ENCODE measurements around the gene CD63. TPM values are rescaled to one million over a fixed set of nuclear protein-coding genes. Genes with fewer than 3 reads are reported as not detected.
A peak's percentile ranks its signal among the peaks of the same experiment; 100 is the strongest.

CD63 gene
- total and polyA plus RNA-seq, 7 experiments from 2014 or later, result 43.2 to 216 (median 68.7) TPM

DNA sequence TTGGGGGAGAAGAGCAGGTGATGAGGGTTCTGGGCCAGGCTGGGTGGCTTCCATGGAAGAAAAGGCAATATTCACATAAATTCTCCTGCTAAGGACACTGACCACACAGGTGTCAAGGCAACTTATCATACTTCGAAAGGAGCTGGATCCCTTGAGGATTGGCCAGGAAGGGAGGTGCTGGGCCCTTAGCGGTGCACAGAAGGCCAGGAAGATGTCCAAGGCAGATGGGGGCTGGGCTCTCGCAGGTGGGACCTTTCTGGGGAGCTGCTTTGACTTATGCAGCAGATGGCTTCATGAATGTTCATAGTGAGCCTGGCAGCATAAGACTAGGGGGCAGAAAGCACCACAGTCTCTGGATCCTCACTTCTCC is 3.9 kb downstream of the CD63 start:
- peaks cover 0 to 12% (median 0%) of the 10 kb centered on the region in 5 donors for H3K36me3 Mint-ChIP-seq
- no peaks in the 10 kb centered on the region for H3K27me3 Mint-ChIP-seq
- Histone ChIP-seq H3K27ac (ENCODE audit: low read depth, low read length) (no peak overlapping the region), H3K4me3 (ENCODE audit: low read length) (no peak overlapping the region), H3K4me1 (ENCODE audit: control insufficient read depth in 2 of 2, insufficient read depth in 2 of 2, low read length in 2 of 2) (peaks cover 13 to 14% of the 10 kb centered on the region in 2 donors), H3K27me3 (ENCODE audit: control insufficient read depth in 2 of 2, insufficient read depth in 2 of 2, low read length in 2 of 2) (no peaks in the 10 kb centered on the region), H3K36me3 (ENCODE audit: control insufficient read depth in 2 of 3, insufficient read depth in 3 of 3, low read length in 3 of 3) (peaks cover 0 to 7% (median 4%) of the 10 kb centered on the region in 3 experiments), H3K9me3 (ENCODE audit: control insufficient read depth in 2 of 3, low read length in 3 of 3) (no peaks in the 10 kb centered on the region)
- intact Hi-C loops (cut with micrococcal nuclease), result loop anchor here (1.0 kb wide), 1 partner anchor 12 kb away; no protein-coding TSS in a partner anchor
- CTCF ChIA-PET, result interaction anchor here (0.7 to 3.7 kb wide), 5 partner anchors 9 to 230 kb away, joined by 3 to 44 read pairs (median 4); partner anchors contain the start of genes ORMDL2 and SARNP
- H3K4me1 Mint-ChIP-seq, result peaks cover 23 to 39% (median 30%) of the 10 kb centered on the region in 7 donors
- no peaks in the 10 kb centered on the region for H3K9me3 Mint-ChIP-seq
- POLR2A ChIA-PET, result interaction anchor here (1.4 to 4.1 kb wide), 3 partner anchors 9 to 93 kb away, joined by 5 to 29 read pairs (median 8); partner anchors contain the start of genes BLOC1S1, ORMDL2 and SARNP
- H3K27ac Mint-ChIP-seq, result peak overlapping the region; percentile 9 to 80 (median 64)
- DNase-seq (no peak), ATAC-seq (no peak)
- peak overlapping the region in 1 of 10 donors; percentile 6 for H3K4me3 Mint-ChIP-seq

DNA sequence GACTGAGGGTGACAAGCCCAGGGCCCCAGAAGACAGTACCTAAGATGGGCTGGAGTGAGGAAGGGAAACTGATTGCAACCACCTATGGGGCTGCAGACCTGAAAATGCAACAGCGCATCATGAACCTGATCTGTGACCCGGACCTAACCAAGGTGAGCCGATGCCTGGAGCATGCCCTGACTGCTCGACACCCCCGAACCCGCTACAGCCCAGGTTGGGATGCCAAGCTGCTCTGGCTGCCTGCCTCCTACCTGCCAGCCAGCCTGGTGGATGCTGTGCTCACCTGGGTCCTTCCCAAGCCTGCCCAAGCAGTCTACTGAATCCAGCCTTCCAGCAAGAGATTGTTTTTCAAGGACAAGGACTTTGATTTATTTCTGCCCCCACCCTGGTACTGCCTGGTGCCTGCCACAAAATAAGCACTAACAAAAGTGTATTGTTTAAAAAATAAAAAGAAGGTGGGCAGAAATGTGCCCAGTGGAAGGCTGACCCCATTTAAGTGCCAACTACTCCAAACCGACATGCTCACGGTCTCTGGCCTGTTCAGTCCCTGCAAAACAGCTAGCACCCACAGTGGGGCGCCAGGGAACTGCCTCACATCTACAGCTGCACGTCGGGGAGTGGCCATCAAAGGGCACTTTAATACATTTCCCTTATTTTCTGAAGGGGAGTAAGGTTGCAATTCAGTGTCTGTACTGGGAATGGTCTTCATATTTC is 4.4 kb downstream of the CD63 start:
- peaks cover 0 to 13% (median 0%) of the 10 kb centered on the region in 5 donors for H3K36me3 Mint-ChIP-seq
- intact Hi-C loops (cut with micrococcal nuclease), result loop anchor here (1.0 kb wide), 1 partner anchor 13 kb away; no protein-coding TSS in a partner anchor
- no peaks in the 10 kb centered on the region for H3K27me3 Mint-ChIP-seq
- Histone ChIP-seq H3K9me3 (ENCODE audit: control insufficient read depth in 2 of 3, low read length in 3 of 3) (no peaks in the 10 kb centered on the region), H3K4me3 (ENCODE audit: low read length) (no peak overlapping the region), H3K27ac (ENCODE audit: low read depth, low read length) (peak overlapping the region; percentile 6), H3K4me1 (ENCODE audit: control insufficient read depth in 2 of 2, insufficient read depth in 2 of 2, low read length in 2 of 2) (peaks cover 11 to 14% of the 10 kb centered on the region in 2 donors), H3K36me3 (ENCODE audit: control insufficient read depth in 2 of 3, insufficient read depth in 3 of 3, low read length in 3 of 3) (peaks cover 0 to 13% (median 4%) of the 10 kb centered on the region in 3 experiments), H3K27me3 (ENCODE audit: control insufficient read depth in 2 of 2, insufficient read depth in 2 of 2, low read length in 2 of 2) (no peaks in the 10 kb centered on the region)
- peaks cover 18 to 33% (median 27%) of the 10 kb centered on the region in 7 donors for H3K4me1 Mint-ChIP-seq
- ATAC-seq, result peak; percentile 63
- POLR2A ChIA-PET, result interaction anchor here (1.4 to 4.1 kb wide), 3 partner anchors 8 to 94 kb away, joined by 5 to 29 read pairs (median 8); partner anchors contain the start of genes BLOC1S1, ORMDL2 and SARNP
- CTCF ChIA-PET, result interaction anchor here (0.5 to 3.7 kb wide), 7 partner anchors 10 to 231 kb away, joined by 3 to 44 read pairs (median 4); partner anchors contain the start of genes ORMDL2 and SARNP
- H3K27ac Mint-ChIP-seq, result peak overlapping the region; percentile 9 to 80 (median 64)
- no peaks in the 10 kb centered on the region for H3K9me3 Mint-ChIP-seq
- peak; percentile 33 to 64 (median 59) for DNase-seq
- H3K4me3 Mint-ChIP-seq, result peak overlapping the region in 1 of 10 donors; percentile 6

DNA sequence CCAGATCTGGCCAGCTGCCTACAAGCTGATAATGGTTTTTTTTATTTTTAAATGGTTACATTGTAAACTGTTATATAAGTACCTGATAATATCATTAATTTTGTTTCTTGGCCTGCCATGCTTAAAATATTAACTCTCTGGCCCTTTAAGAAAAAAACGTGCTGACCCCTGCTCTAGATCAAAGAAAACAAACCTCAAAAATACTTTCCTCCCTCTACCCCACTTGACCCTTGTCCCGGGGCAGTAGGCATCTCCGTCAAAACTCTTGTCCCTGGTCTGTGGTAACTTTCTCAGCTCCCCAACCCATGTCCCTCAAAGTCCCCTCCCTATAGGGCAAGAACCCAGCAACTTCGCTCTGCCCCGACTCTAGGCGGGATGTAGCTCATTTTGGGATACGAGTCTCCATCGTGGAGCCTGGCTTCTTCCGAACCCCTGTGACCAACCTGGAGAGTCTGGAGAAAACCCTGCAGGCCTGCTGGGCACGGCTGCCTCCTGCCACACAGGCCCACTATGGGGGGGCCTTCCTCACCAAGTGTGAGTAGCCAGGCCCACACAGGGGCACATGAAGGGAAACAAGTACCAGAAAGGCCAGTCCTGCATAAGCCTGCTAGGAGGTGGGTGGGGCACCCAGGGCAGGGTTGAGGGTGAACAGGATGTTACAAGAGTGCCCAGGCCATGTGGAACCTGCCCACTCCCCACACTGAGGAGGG is 5.1 kb downstream of the CD63 start:
- H3K27me3 Mint-ChIP-seq, result no peaks in the 10 kb centered on the region
- no peak overlapping the region for H3K4me3 ChIP-seq (ENCODE audit: low read length)
- no peaks in the 10 kb centered on the region for H3K9me3 ChIP-seq (ENCODE audit: control insufficient read depth in 2 of 3, low read length in 3 of 3)
- POLR2A ChIA-PET, result interaction anchor here (1.1 to 4.1 kb wide), 4 partner anchors 12 to 207 kb away, joined by 5 to 29 read pairs (median 6); partner anchors contain the start of genes DGKA, ORMDL2 and SARNP
- intact Hi-C loops (cut with micrococcal nuclease), result loop anchor here (1.0 kb wide), 1 partner anchor 14 kb away; no protein-coding TSS in a partner anchor
- no peaks in the 10 kb centered on the region for H3K27me3 ChIP-seq (ENCODE audit: control insufficient read depth in 2 of 2, insufficient read depth in 2 of 2, low read length in 2 of 2)
- DNase-seq, result no peak
- peaks cover 11 to 14% of the 10 kb centered on the region in 2 donors for H3K4me1 ChIP-seq (ENCODE audit: control insufficient read depth in 2 of 2, insufficient read depth in 2 of 2, low read length in 2 of 2)
- H3K27ac ChIP-seq (ENCODE audit: low read depth, low read length), result no peak overlapping the region
- no peaks in the 10 kb centered on the region for H3K9me3 Mint-ChIP-seq
- H3K27ac Mint-ChIP-seq, result peak overlapping the region in 2 of 9 donors; percentile 55 to 70
- CTCF ChIA-PET, result interaction anchor here (0.5 to 3.7 kb wide), 3 partner anchors 10 to 71 kb away, joined by 3 to 44 read pairs (median 9); no protein-coding TSS in a partner anchor
- peaks cover 0 to 14% (median 5%) of the 10 kb centered on the region in 3 experiments for H3K36me3 ChIP-seq (ENCODE audit: control insufficient read depth in 2 of 3, insufficient read depth in 3 of 3, low read length in 3 of 3)
- H3K4me1 Mint-ChIP-seq, result peaks cover 18 to 35% (median 28%) of the 10 kb centered on the region in 7 donors
- no peak for ATAC-seq
- H3K4me3 Mint-ChIP-seq, result no peak overlapping the region
- peaks cover 0 to 13% (median 0%) of the 10 kb centered on the region in 5 donors for H3K36me3 Mint-ChIP-seq

DNA sequence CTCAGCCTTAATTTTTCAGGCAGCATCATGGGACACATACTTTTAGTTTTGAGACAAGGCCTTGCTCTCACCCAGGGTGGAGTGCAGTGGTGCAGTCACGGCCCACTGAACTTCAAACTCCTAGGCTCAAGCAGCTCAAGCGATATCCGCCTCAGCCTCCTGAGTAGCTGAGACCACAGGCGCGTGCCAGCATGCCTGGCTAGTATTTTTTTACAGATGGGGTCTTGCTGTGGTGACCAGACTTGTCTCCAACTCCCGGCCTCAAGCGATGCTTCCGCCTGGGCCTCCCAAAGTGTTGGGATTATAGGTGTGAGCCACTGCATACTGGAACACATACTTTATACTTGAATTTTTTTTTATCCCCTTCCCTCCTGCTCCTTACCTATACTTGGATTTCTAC is 5.9 kb downstream of the CD63 start:
- Histone ChIP-seq H3K4me1 (ENCODE audit: control insufficient read depth in 2 of 2, insufficient read depth in 2 of 2, low read length in 2 of 2) (peaks cover 9 to 14% of the 10 kb centered on the region in 2 donors), H3K36me3 (ENCODE audit: control insufficient read depth in 2 of 3, insufficient read depth in 3 of 3, low read length in 3 of 3) (peaks cover 0 to 14% (median 7%) of the 10 kb centered on the region in 3 experiments), H3K27me3 (ENCODE audit: control insufficient read depth in 2 of 2, insufficient read depth in 2 of 2, low read length in 2 of 2) (no peaks in the 10 kb centered on the region), H3K9me3 (ENCODE audit: control insufficient read depth in 2 of 3, low read length in 3 of 3) (no peaks in the 10 kb centered on the region), H3K27ac (ENCODE audit: low read depth, low read length) (no peak overlapping the region), H3K4me3 (ENCODE audit: low read length) (no peak overlapping the region)
- CTCF ChIA-PET, result interaction anchor here (1.2 to 3.7 kb wide), 2 partner anchors 11 to 15 kb away, joined by 4 to 44 read pairs; no protein-coding TSS in a partner anchor
- ATAC-seq (no peak), DNase-seq (no peak)
- Mint-ChIP-seq H3K27ac (no peak overlapping the region), H3K4me3 (no peak overlapping the region), H3K27me3 (no peaks in the 10 kb centered on the region), H3K4me1 (peaks cover 18 to 42% (median 34%) of the 10 kb centered on the region in 7 donors), H3K9me3 (no peaks in the 10 kb centered on the region), H3K36me3 (peaks cover 0 to 13% (median 0%) of the 10 kb centered on the region in 5 donors)
- POLR2A ChIA-PET, result interaction anchor here (1.1 to 4.1 kb wide), 4 partner anchors 11 to 299 kb away, joined by 3 to 29 read pairs (median 6); partner anchors contain the start of gene DGKA
- intact Hi-C loops (cut with micrococcal nuclease), result no loop called here

DNA sequence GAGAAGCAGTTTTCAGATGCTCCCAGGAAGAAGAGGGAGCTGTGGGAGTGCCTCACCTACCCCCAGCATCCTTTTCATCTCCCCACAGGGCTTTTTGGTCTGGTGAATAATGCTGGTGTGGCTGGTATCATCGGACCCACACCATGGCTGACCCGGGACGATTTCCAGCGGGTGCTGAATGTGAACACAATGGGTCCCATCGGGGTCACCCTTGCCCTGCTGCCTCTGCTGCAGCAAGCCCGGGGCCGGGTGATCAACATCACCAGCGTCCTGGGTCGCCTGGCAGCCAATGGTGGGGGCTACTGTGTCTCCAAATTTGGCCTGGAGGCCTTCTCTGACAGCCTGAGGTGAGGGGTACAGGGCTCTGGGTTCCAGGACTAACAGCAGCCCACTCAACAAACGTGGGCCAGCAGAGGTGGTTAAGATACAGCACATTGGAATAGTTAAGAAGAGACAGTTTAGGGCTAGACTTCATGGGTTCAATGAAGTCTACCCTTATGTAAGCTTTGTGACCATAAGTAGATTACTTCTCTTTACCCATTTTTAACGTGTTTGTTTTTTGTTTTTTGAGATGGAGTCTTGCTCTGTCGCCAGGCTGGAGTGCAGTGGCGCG is 7.1 kb downstream of the CD63 start:
- Mint-ChIP-seq H3K4me3 (no peak overlapping the region), H3K9me3 (no peaks in the 10 kb centered on the region), H3K36me3 (peaks cover 0 to 12% (median 0%) of the 10 kb centered on the region in 5 donors), H3K27me3 (no peaks in the 10 kb centered on the region), H3K4me1 (peaks cover 20 to 43% (median 35%) of the 10 kb centered on the region in 7 donors), H3K27ac (no peak overlapping the region)
- Histone ChIP-seq H3K4me3 (ENCODE audit: low read length) (no peak overlapping the region), H3K4me1 (ENCODE audit: control insufficient read depth in 2 of 2, insufficient read depth in 2 of 2, low read length in 2 of 2) (peaks cover 12 to 15% of the 10 kb centered on the region in 2 donors), H3K27ac (ENCODE audit: low read depth, low read length) (no peak overlapping the region), H3K27me3 (ENCODE audit: control insufficient read depth in 2 of 2, insufficient read depth in 2 of 2, low read length in 2 of 2) (no peaks in the 10 kb centered on the region), H3K36me3 (ENCODE audit: control insufficient read depth in 2 of 3, insufficient read depth in 3 of 3, low read length in 3 of 3) (peaks cover 0 to 14% (median 7%) of the 10 kb centered on the region in 3 experiments), H3K9me3 (ENCODE audit: control insufficient read depth in 2 of 3, low read length in 3 of 3) (no peaks in the 10 kb centered on the region)
- CTCF ChIA-PET, result interaction anchor here (0.8 to 7.5 kb wide), 3 partner anchors 13 to 362 kb away, joined by 3 to 46 read pairs (median 4); no protein-coding TSS in a partner anchor
- POLR2A ChIA-PET, result interaction anchor here (0.9 to 4.1 kb wide), 4 partner anchors 8 to 300 kb away, joined by 3 to 29 read pairs (median 4); no protein-coding TSS in a partner anchor
- ATAC-seq, result no peak
- no peak for DNase-seq
- intact Hi-C loops (cut with micrococcal nuclease), result no loop called here
